ENCODE data around the gene CCL5. TPM values are rescaled to one million over a fixed set of nuclear protein-coding genes. Genes with fewer than 3 reads are reported as not detected.

CCL5 gene
- polyA plus RNA-seq, 1 donor from 2014 or later, result not detected

- Histone ChIP-seq H3K4me3 (ENCODE audit: low read length) (no peak overlapping the region), H3K79me2 (replicated peaks; ENCODE audit: insufficient read depth, low read length) (no peaks in the 10 kb centered on the region), H4K20me1 (ENCODE audit: insufficient read depth) (no peaks in the 10 kb centered on the region), H3K9me3 (ENCODE audit: low read length) (no peaks in the 10 kb centered on the region), H2AFZ (ENCODE audit: low read depth, low read length) (no peak overlapping the region), H3K27ac (ENCODE audit: low read length) (no peak overlapping the region), H3K9ac (ENCODE audit: low read length) (no peak overlapping the region), H3K9me2 (ENCODE audit: insufficient read depth, low read length) (no peaks in the 10 kb centered on the region), H3K36me3 (ENCODE audit: insufficient read depth, low read length) (no peaks in the 10 kb centered on the region), H3K27me3 (ENCODE audit: insufficient read depth, low read depth, low read length) (no peaks in the 10 kb centered on the region), H3F3A (ENCODE audit: insufficient read depth, low read length, poor library complexity, severe bottlenecking) (no peaks in the 10 kb centered on the region), H3K4me2 (ENCODE audit: low read length) (no peak overlapping the region)
- TF ChIP-seq EZH2 (IDR thresholded peaks at IDR 0.05; ENCODE audit: borderline replicate concordance, insufficient read depth, low read length, poor library complexity, severe bottlenecking) (no peak), POLR2AphosphoS5 (IDR thresholded peaks at IDR 0.05) (no peak), CTCF (IDR thresholded peaks at IDR 0.05; ENCODE audit: poor library complexity, severe bottlenecking) (no peak), REST (IDR thresholded peaks at IDR 0.05; ENCODE audit: borderline replicate concordance) (no peak), SMC3 (conservative IDR thresholded peaks at IDR 0.05; ENCODE audit: poor library complexity) (no peak), EP300 (conservative IDR thresholded peaks at IDR 0.05; ENCODE audit: poor library complexity, severe bottlenecking) (no peak), RAD21 (conservative IDR thresholded peaks at IDR 0.05) (no peak), MXI1 (conservative IDR thresholded peaks at IDR 0.05; ENCODE audit: poor library complexity, severe bottlenecking) (no peak), TAF1 (IDR thresholded peaks at IDR 0.05; ENCODE audit: low read depth) (no peak)
These were observed 21.5 kb upstream of the CCL5 start for GRCh38 chr17:35901631-35902175.

- H2AFZ ChIP-seq (ENCODE audit: low read depth, low read length), result no peak overlapping the region
- no peaks in the 10 kb centered on the region for H3F3A ChIP-seq (ENCODE audit: insufficient read depth, low read length, poor library complexity, severe bottlenecking)
- H3K9me2 ChIP-seq (ENCODE audit: insufficient read depth, low read length), result no peaks in the 10 kb centered on the region
- H3K27ac ChIP-seq (ENCODE audit: low read length), result no peak overlapping the region
- no peaks in the 10 kb centered on the region for H4K20me1 ChIP-seq (ENCODE audit: insufficient read depth)
- H3K27me3 ChIP-seq (ENCODE audit: insufficient read depth, low read depth, low read length), result no peaks in the 10 kb centered on the region
- H3K4me3 ChIP-seq (ENCODE audit: low read length), result no peak overlapping the region
- no peaks in the 10 kb centered on the region for H3K36me3 ChIP-seq (ENCODE audit: insufficient read depth, low read length)
- H3K9me3 ChIP-seq (ENCODE audit: low read length), result no peaks in the 10 kb centered on the region
- no peaks in the 10 kb centered on the region for H3K79me2 ChIP-seq (replicated peaks; ENCODE audit: insufficient read depth, low read length)
- TF ChIP-seq POLR2AphosphoS5 (IDR thresholded peaks at IDR 0.05) (no peak), REST (IDR thresholded peaks at IDR 0.05; ENCODE audit: borderline replicate concordance) (no peak), RAD21 (conservative IDR thresholded peaks at IDR 0.05) (no peak), SMC3 (conservative IDR thresholded peaks at IDR 0.05; ENCODE audit: poor library complexity) (no peak), EP300 (conservative IDR thresholded peaks at IDR 0.05; ENCODE audit: poor library complexity, severe bottlenecking) (no peak), EZH2 (IDR thresholded peaks at IDR 0.05; ENCODE audit: borderline replicate concordance, insufficient read depth, low read length, poor library complexity, severe bottlenecking) (no peak), TAF1 (IDR thresholded peaks at IDR 0.05; ENCODE audit: low read depth) (no peak), CTCF (IDR thresholded peaks at IDR 0.05; ENCODE audit: poor library complexity, severe bottlenecking) (no peak), MXI1 (conservative IDR thresholded peaks at IDR 0.05; ENCODE audit: poor library complexity, severe bottlenecking) (no peak)
- no peak overlapping the region for H3K4me2 ChIP-seq (ENCODE audit: low read length)
- no peak overlapping the region for H3K9ac ChIP-seq (ENCODE audit: low read length)
These were observed 20.7 kb upstream of the CCL5 start for GRCh38 chr17:35900708-35901480.
